HG03159 (cell line): ENCODE data around the gene HDAC7.

ENCODE experiments used
- ATAC-seq: cut with Tn5 transposase; IDR thresholded peaks from one replicate; pipeline ENCODE4 v1.9.1; 2021; ENCODE audit warnings: mild to moderate bottlenecking, moderate library complexity; ENCODE audit not compliant: unreplicated experiment

Gene HDAC7

GRCh38 chr12:47781479-47782371 lies 38.0 kb downstream of the HDAC7 start:
- ATAC-seq = no peak

- ATAC-seq = no peak
Observed at GRCh38 chr12:47779943-47780504, 39.7 kb downstream of the HDAC7 start.

GRCh38 chr12:47779301-47779942 lies 40.3 kb downstream of the HDAC7 start:
- peak; percentile 82 for ATAC-seq

GRCh38 chr12:47778881-47779280 lies 40.8 kb downstream of the HDAC7 start:
- no peak for ATAC-seq

GRCh38 chr12:47777741-47778558 lies 41.8 kb downstream of the HDAC7 start:
- no peak for ATAC-seq

- no peak for ATAC-seq
Observed at GRCh38 chr12:47777151-47777550, 42.6 kb downstream of the HDAC7 start.

- ATAC-seq = no peak
Observed at GRCh38 chr12:47776471-47777143, 43.1 kb downstream of the HDAC7 start.

- no peak for ATAC-seq
Observed at GRCh38 chr12:47775100-47775911, 44.4 kb downstream of the HDAC7 start.

GRCh38 chr12:47774663-47775062 lies 45.0 kb downstream of the HDAC7 start:
- no peak for ATAC-seq

- ATAC-seq = no peak
Observed at GRCh38 chr12:47773858-47774580, 45.7 kb downstream of the HDAC7 start.

GRCh38 chr12:47773062-47773857 lies 46.4 kb downstream of the HDAC7 start, which contains the start of gene SLC48A1:
Gene SLC48A1, plus strand, starts transcription at chr12:47773238. Its CDS starts 67 bp downstream, at chr12:47773305.
- ATAC-seq = peak; percentile 78

GRCh38 chr12:47772738-47773061 lies 47.0 kb downstream of the HDAC7 start:
- ATAC-seq = no peak

GRCh38 chr12:47772094-47772660 lies 47.5 kb downstream of the HDAC7 start:
- no peak for ATAC-seq

- no peak for ATAC-seq
Observed at GRCh38 chr12:47771304-47771703, 48.4 kb downstream of the HDAC7 start.

- no peak for ATAC-seq
Observed at GRCh38 chr12:47770086-47770726, 49.5 kb downstream of the HDAC7 start.

GRCh38 chr12:47769234-47770085 lies 50.2 kb downstream of the HDAC7 start:
- no peak for ATAC-seq
